A549 (cell line): ENCODE measurements around the gene TENT5A. TPM values are rescaled to one million over a fixed set of nuclear protein-coding genes. Genes with fewer than 3 reads are reported as not detected.

Experiments
- ATAC-seq, 2 experiments: fragments of 200-7000 bp in 1 of 2; fragments of >200 bp in 1 of 2; cut with Nextera tagmentation in 1 of 2; cut with Tn5 transposase in 1 of 2; 3 replicates each; pipeline versions ENCODE4 v1.8.0 to v1.9.1; 2018 to 2020; ENCODE audit warnings: mild to moderate bottlenecking in 1 of 2, moderate library complexity in 1 of 2
- CTCF ChIA-PET: fragments of 300-600 bp; sonication (Branson Sonifier 250); formaldehyde crosslinking; extraction: SDS; loops from one replicate; lab custom pipeline; 2021; ENCODE audit warnings: antibody characterized with exemption, inconsistent platforms; lab: Yijun Ruan, JAX
- POLR2A ChIA-PET: fragments of 350-600 bp; formaldehyde crosslinking; extraction: SDS; loops from one replicate; lab custom pipeline; 2021; ENCODE audit warnings: antibody characterized with exemption, inconsistent platforms; lab: Yijun Ruan, JAX
- DNase-seq, 2 experiments: peaks; one replicate each; pipeline versions ENCODE4 v3.0.0 to v3.0.0-alpha.2; 2011 to 2016; ENCODE audit warnings: low read depth in 1 of 2, low spot score in 1 of 2
- FAIRE-seq: peaks from 2 replicates; lab custom pipeline; 2011; peaks lifted over from hg19 to GRCh38; lab: Jason Lieb, UNC
- H3K27ac ChIP-seq, 2 experiments: fragments of >200 bp; sonication (Bioruptor Twin); formaldehyde crosslinking; 3 replicates each; pipeline ENCODE4 v1.5.1; 2016 to 2017
- H3K4me1 ChIP-seq: fragments of >200 bp; sonication (Bioruptor Twin); formaldehyde crosslinking; 3 replicates; pipeline ENCODE4 v1.6.1; 2016
- H3K4me2 ChIP-seq: fragments of >200 bp; sonication (Bioruptor Twin); formaldehyde crosslinking; 3 replicates; pipeline ENCODE4 v1.6.1; 2016
- H3K4me3 ChIP-seq: fragments of >200 bp; sonication (Bioruptor Twin); formaldehyde crosslinking; 3 replicates; pipeline ENCODE4 v1.5.1; 2016
- H3K9me3 ChIP-seq: fragments of >200 bp; sonication (Bioruptor Twin); formaldehyde crosslinking; 3 replicates; pipeline ENCODE4 v1.6.1; 2016
- BCL3 ChIP-seq: fragments of >200 bp; sonication (Bioruptor Twin); formaldehyde crosslinking; IDR thresholded peaks from 3 replicates; pipeline ENCODE4 v1.6.1; 2016
- CEBPB ChIP-seq, 2 experiments: fragments of >200 bp in 1 of 2; sonication (Bioruptor Twin) in 1 of 2; formaldehyde crosslinking in 1 of 2; IDR thresholded peaks; 2 replicates each; pipeline ENCODE4 v1.6.1; 2012 to 2016
- CHD2 ChIP-seq: fragments of 150-350 bp; IDR thresholded peaks from 2 replicates; pipeline ENCODE4 v1.6.1; 2014; ENCODE audit warnings: low read length; ENCODE audit not compliant: partially characterized antibody
- EP300 ChIP-seq, 2 experiments: fragments of >200 bp; sonication (Bioruptor Twin); formaldehyde crosslinking; IDR thresholded peaks; 2 replicates in 1 of 2; 3 replicates in 1 of 2; pipeline ENCODE4 v1.6.1; 2016 to 2017
- FOSB ChIP-seq: fragments of 250-450 bp; sonication (Bioruptor Pico); IDR thresholded peaks from 2 replicates; pipeline ENCODE4 v1.5.0; 2020; ENCODE audit warnings: mild to moderate bottlenecking, moderate library complexity
- GATA3 ChIP-seq: IDR thresholded peaks from 2 replicates; pipeline ENCODE4 v1.6.1; 2012; ENCODE audit warnings: borderline replicate concordance
- HES2 ChIP-seq: fragments of >200 bp; sonication (Bioruptor Twin); formaldehyde crosslinking; IDR thresholded peaks from 2 replicates; pipeline ENCODE4 v1.6.1; 2016
- HEYL ChIP-seq: fragments of 250-450 bp; sonication (Bioruptor Pico); IDR thresholded peaks from 2 replicates; pipeline ENCODE4 v1.8.0; 2021; ENCODE audit warnings: mild to moderate bottlenecking, moderate library complexity
- HOXB13 ChIP-seq: fragments of 250-450 bp; sonication (Bioruptor Pico); IDR thresholded peaks from 2 replicates; pipeline ENCODE4 v1.5.0; 2020; ENCODE audit warnings: low read depth, mild to moderate bottlenecking, moderate library complexity
- JUNB ChIP-seq: fragments of >200 bp; sonication (Bioruptor Twin); formaldehyde crosslinking; IDR thresholded peaks from 2 replicates; pipeline ENCODE4 v1.6.1; 2016
- NFE2L2 ChIP-seq: fragments of 150-350 bp; conservative IDR thresholded peaks from 2 replicates; pipeline ENCODE4 v1.6.1; 2014; ENCODE audit warnings: low read length
- NPAS2 ChIP-seq: fragments of 250-450 bp; sonication (Bioruptor Pico); IDR thresholded peaks from 2 replicates; pipeline ENCODE4 v1.8.0; 2022; ENCODE audit warnings: mild to moderate bottlenecking, moderate library complexity, borderline replicate concordance
- POLR2AphosphoS2 ChIP-seq: conservative IDR thresholded peaks from 2 replicates; pipeline ENCODE4 v1.6.1; 2012; ENCODE audit warnings: low read length, improper control_type of control experiment, inconsistent platforms
- RFX5 ChIP-seq: fragments of 450-650 bp; IDR thresholded peaks from 2 replicates; pipeline ENCODE4 v1.7.1; 2014; ENCODE audit warnings: antibody characterized with exemption, mild to moderate bottlenecking, moderate library complexity
- SREBF2 ChIP-seq: fragments of 450-650 bp; IDR thresholded peaks from 2 replicates; pipeline ENCODE4 v1.6.1; 2014; ENCODE audit warnings: mild to moderate bottlenecking, moderate library complexity
- TP53 ChIP-seq: fragments of 250-450 bp; sonication (Bioruptor Pico); IDR thresholded peaks from 2 replicates; pipeline ENCODE4 v1.5.0; 2021; ENCODE audit warnings: mild to moderate bottlenecking, moderate library complexity
- ZNF302 ChIP-seq: fragments of 250-450 bp; sonication (Bioruptor Pico); IDR thresholded peaks from 2 replicates; pipeline ENCODE4 v1.9.0; 2021; ENCODE audit warnings: inconsistent platforms, mild to moderate bottlenecking, moderate library complexity
- ZSCAN20 ChIP-seq: fragments of 250-450 bp; sonication (Bioruptor Pico); IDR thresholded peaks from 2 replicates; pipeline ENCODE4 v1.8.0; 2022; ENCODE audit warnings: mild to moderate bottlenecking, moderate library complexity
- WGBS: methylation state at CpG from one replicate; pipeline ENCODE4 v1.1.6; 2017; ENCODE audit errors: missing lambda C conversion rate; 5-methylcytosine and 5-hydroxymethylcytosine counted together
- polyA plus RNA-seq, 4 experiments: library from polyadenylated mRNA; depleted of rRNA in 3 of 4; stranded (reverse); fragments of >200 nt; fragmentation: RNase III in 1 of 4; extraction: RNeasy Plus Mini Kit Qiagen cat#74134 plus additional on column Dnase treatment in 1 of 4; gene quantifications; 2 replicates in 3 of 4; 3 replicates in 1 of 4; pipeline ENCODE4 v1.2.3, GENCODE V29; 2011 to 2017
- TF ChIP-seq, protein P1 (sequence below): IDR thresholded peaks from 2 replicates; pipeline ENCODE4 v1.6.1; 2012
- TF ChIP-seq, protein P2 (sequence below): fragments of 250-450 bp; sonication (Bioruptor Pico); IDR thresholded peaks from 2 replicates; pipeline ENCODE4 v1.5.0; 2020; ENCODE audit warnings: low read depth, mild to moderate bottlenecking, moderate library complexity

The TENT5A gene
- polyA plus RNA-seq, 2 of the 4 experiments (the other 2 are of a cell fraction): 1.1 to 1.8 TPM

- CTCF ChIA-PET: no interaction called here
Measured at GRCh38 chr6:81736428-81736827, 16.1 kb downstream of the TENT5A start.

DNA sequence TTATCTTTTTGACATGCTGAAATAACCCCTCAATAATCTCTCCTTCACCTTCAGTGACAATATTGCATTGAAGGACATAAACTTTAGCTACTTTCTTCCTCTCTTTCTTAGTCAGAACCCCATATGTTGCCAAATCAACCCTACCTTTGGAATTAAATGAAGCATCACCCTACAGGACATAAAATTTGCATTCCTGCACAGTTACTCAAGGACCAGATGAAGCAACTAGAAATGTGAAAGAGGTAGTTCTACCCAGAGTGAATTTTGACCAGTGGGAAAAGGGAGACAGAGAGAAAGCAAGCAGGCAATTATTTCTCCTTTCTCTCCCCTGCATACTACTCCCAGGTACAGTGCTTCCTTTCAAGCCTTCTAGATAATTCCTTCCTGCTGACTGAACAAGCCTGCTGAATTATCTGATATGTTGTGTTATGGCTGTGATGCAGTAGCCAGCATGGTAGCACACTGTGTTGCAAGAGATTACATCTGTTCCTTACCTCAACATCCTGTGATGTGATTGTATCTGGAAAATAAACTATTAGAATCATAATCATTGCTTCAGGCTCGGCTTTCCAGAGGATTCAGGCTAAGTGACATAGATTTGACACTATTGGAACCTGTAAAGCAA lies 16.6 kb downstream of the TENT5A start:
- Histone ChIP-seq H3K4me2 (no peak overlapping the region), H3K9me3 (no peaks in the 10 kb centered on the region; the same call in 2 of the 3 replicates), H3K4me1 (no peaks in the 10 kb centered on the region), H3K27ac (no peak overlapping the region), H3K4me3 (no peak overlapping the region)
- ChIA-PET POLR2A (no interaction called here), CTCF (no interaction called here)
- no peak for DNase-seq
- no peak for FAIRE-seq
- ATAC-seq: no peak
- no peak for TF ChIP-seq HEYL (CRISPR knock-in tag)
- 9% methylated on average over 1 of the region's 1 CpG for WGBS

More at GRCh38 chr6:81736428-81736827, 16.1 kb downstream of the TENT5A start:
- DNase-seq: no peak
- Histone ChIP-seq H3K4me2 (no peak overlapping the region), H3K4me3 (no peak overlapping the region), H3K9me3 (no peaks in the 10 kb centered on the region; the same call in 2 of the 3 replicates), H3K4me1 (no peaks in the 10 kb centered on the region), H3K27ac (no peak overlapping the region)
- TF ChIP-seq JUNB: no peak
- TF ChIP-seq CHD2: no peak
- no peak for TF ChIP-seq ZNF302 (CRISPR knock-in tag)
- no peak for TF ChIP-seq TP53 (CRISPR knock-in tag)
- TF ChIP-seq NFE2L2: no peak
- no peak for TF ChIP-seq GATA3
- no peak for TF ChIP-seq BCL3
- no peak for TF ChIP-seq HOXB13 (CRISPR knock-in tag)
- TF ChIP-seq NPAS2 (CRISPR knock-in tag): no peak
- TF ChIP-seq ZSCAN20: no peak
- TF ChIP-seq HES2: no peak
- TF ChIP-seq, protein P1, sequence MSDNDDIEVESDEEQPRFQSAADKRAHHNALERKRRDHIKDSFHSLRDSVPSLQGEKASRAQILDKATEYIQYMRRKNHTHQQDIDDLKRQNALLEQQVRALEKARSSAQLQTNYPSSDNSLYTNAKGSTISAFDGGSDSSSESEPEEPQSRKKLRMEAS: no peak
- TF ChIP-seq, protein P2, sequence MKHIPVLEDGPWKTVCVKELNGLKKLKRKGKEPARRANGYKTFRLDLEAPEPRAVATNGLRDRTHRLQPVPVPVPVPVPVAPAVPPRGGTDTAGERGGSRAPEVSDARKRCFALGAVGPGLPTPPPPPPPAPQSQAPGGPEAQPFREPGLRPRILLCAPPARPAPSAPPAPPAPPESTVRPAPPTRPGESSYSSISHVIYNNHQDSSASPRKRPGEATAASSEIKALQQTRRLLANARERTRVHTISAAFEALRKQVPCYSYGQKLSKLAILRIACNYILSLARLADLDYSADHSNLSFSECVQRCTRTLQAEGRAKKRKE (CRISPR knock-in tag): no peak
- TF ChIP-seq EP300 (IDR thresholded peaks at IDR 0.05): no peak
- TF ChIP-seq SREBF2: no peak
- TF ChIP-seq CEBPB (IDR thresholded peaks at IDR 0.05): no peak
- TF ChIP-seq POLR2AphosphoS2: no peak
- no peak for TF ChIP-seq RFX5
- no peak for TF ChIP-seq FOSB
- no peak for ATAC-seq
- FAIRE-seq: no peak
- POLR2A ChIA-PET: no interaction called here

GRCh38 chr6:81734500-81735150 lies 17.9 kb downstream of the TENT5A start:
- FAIRE-seq (no peak), ATAC-seq (no peak), DNase-seq (no peak)
- H3K9me3 ChIP-seq: no peaks in the 10 kb centered on the region; the same call in 2 of the 3 replicates
- no peak overlapping the region for H3K4me2 ChIP-seq
- no peak overlapping the region for H3K4me3 ChIP-seq
- 91% methylated on average over 2 of the region's 2 CpGs for WGBS
- H3K4me1 ChIP-seq: no peaks in the 10 kb centered on the region
- no peak overlapping the region for H3K27ac ChIP-seq
- POLR2A ChIA-PET: no interaction called here
- no peak for TF ChIP-seq GATA3
- CTCF ChIA-PET: interaction anchor here (0.9 kb wide), 1 partner anchor 78 kb away, joined by 3 read pairs; no protein-coding TSS in a partner anchor
